Measurements from ENCODE around the gene TCAP.

Gene TCAP

GRCh38 chr17:39664581-39665561, at the start of gene TCAP:
Gene TCAP, plus strand, starts transcription at chr17:39665349. Its CDS starts 11 bp downstream, at chr17:39665360.
- no peak for TF ChIP-seq CTCF (conservative IDR thresholded peaks at IDR 0.05; ENCODE audit: low read depth, low read length)
- no peak within 1 kb of the TSS for H3K4me3 ChIP-seq (ENCODE audit: low read length)
- no peak for DNase-seq (ENCODE audit: low read depth)

DNA sequence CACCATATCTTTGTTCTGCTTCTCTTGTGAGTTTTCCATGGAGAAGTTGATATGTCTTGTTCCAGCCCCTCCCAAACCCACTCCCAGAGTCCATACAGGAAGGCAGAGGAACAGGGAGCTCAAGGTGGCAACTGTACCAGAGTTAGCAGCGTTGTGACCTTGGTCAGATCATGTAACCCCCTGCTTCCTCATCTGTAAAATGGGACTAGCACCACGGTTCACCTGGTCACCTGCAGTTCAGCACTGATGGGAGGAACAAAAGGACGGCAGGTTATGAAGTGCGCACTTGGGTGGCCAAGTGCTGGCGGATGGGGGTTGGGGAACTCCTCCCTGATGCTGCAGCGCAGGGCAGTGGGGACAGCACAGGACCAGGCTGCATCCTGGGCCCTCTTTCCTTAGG, 49.7 kb upstream of the TCAP start:
- DNase-seq (ENCODE audit: low read depth) = no peak
- H3K4me3 ChIP-seq (ENCODE audit: low read length) = no peak overlapping the region
- no peak for TF ChIP-seq CTCF (conservative IDR thresholded peaks at IDR 0.05; ENCODE audit: low read depth, low read length)

DNA sequence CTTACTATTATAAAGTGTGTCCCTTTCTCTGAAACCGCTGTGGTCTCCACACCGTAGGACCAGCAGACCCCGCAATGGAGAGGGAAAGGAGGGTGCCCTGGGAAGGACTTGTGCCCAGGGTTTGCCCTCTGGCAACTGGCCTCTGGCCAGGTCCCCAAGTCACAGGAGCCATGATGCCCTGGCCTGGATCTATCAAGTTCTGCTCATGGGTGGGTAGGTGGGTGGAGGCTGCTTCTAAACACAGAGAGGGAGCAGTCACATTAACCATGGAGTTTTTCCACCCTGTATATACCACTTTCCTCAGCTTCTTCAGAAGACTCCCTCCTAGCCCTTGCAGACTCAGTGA, 48.1 kb upstream of the TCAP start:
- no peak for TF ChIP-seq CTCF (conservative IDR thresholded peaks at IDR 0.05; ENCODE audit: low read depth, low read length)
- no peak overlapping the region for H3K4me3 ChIP-seq (ENCODE audit: low read length)
- DNase-seq (ENCODE audit: low read depth) = no peak

DNA sequence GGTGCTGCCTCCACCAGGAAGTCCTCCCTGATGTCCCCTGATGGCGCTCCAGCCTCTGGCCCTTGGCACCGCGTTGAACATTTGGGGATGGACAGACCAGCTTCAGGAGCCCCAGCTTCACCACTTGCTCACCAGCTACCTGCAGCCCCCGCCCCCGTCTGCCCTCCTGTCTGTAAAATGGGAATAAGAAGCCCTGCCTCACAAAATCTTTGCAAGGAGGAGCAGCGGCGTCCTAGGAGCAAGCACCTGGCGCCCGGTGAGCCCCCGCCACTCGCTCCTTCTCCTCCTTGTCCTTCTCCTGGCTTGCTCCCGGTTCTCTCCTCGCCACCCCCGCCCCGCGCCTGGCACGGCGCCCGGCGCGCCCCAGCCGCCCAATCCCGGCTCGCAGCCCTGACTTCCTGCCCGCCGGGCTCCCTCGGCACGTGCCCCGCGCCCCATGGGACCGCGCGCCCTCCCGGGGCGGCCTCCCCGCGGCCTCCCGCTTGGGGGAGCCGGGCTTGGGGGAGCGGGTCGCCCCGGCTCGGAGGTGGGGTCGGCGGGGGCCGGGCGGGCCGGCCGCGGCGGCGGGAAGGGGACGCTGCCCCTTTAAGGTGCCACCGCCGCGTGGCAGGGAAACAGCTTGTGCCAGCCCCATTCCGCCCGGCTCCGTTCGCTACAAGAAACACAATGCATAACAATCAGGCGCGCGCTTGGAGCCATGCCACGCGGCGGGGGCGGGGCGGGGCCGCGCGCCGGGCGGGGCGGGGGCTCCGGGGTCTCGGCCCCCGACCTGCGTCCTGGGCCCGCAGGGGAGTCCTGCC, 47.5 kb upstream of the TCAP start:
- no peak for TF ChIP-seq CTCF (conservative IDR thresholded peaks at IDR 0.05; ENCODE audit: low read depth, low read length)
- peak overlapping the region; percentile 66 for H3K4me3 ChIP-seq (ENCODE audit: low read length)
- DNase-seq (ENCODE audit: low read depth) = no peak

DNA sequence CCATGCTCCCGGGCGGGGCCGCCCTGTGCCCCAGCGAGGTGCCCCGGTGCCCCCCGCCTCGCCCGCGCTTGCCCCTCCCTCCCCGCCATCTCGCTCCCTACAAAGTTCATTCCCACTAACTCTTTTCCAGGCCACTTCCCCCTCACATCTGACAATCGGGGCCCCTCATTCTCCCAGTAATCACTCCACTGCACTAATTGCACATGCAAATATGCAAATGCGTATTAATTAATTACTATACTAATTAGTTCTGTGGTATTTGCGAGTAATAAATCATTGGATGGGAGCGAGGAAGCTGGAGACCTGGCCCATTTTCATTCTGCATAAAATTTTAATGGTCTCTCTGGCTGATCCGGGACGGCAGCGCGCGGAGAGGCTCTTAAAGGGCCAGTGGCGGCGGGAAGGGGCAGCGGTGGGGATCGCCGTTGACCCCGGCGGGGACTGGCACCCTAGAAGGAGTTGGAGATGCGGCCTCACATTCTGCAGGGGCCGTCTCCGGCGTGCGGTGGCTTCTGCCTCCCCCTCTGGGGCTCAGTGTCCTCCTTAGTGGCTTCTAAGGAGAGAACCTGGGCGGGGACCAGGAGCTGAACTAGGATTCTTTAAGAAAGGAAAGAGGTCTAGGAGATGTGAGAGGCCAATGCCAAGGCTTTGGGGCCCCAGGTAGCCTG, 46.8 kb upstream of the TCAP start:
- no peak for DNase-seq (ENCODE audit: low read depth)
- H3K4me3 ChIP-seq (ENCODE audit: low read length) = peak overlapping the region; percentile 66
- TF ChIP-seq CTCF (conservative IDR thresholded peaks at IDR 0.05; ENCODE audit: low read depth, low read length) = no peak

DNA sequence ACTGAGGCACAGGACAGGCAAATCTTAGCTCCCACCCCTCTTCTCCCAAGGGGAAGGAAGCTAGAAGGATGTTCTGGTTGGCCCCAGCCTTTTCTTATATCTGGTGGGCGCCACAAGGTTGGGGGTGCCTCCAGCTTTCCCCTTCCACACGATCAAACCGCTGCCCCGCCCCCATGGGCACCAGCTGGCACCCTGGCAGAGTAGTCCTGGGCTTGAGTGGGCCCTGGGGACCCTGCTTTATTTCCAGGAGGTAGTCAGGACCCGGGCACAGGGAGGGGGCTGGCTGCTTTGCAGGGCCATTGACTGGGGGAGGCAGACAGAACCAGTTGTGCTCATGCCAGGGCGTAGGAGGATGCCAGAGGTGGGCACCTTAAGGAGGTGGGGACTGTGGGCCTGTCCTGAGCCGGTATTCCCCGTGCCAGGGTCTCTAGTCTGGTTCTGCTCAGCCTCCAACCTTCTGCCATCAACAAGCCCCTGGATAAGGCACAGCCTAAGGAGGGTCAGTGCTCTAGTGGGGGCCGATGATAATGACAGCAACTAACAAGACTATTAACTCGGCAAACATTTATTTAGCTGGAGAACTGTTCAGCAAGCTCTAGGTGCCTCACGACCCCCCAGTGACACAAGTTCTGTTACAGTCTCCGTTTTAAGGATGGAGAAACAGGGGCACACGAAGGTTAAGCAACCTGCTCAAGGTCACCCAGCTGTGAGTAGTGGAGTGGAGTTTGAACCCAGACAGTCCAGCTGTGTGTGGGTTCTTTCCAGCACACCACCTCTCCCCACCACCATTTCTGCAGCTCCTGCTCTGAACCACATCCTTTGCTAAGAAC, 46.0 kb upstream of the TCAP start:
- no peak overlapping the region for H3K4me3 ChIP-seq (ENCODE audit: low read length)
- TF ChIP-seq CTCF (conservative IDR thresholded peaks at IDR 0.05; ENCODE audit: low read depth, low read length) = no peak
- DNase-seq (ENCODE audit: low read depth) = no peak
